Fibroblast of lung (primary cell): ENCODE results near the gene ATXN1. TPM values are rescaled to one million over a fixed set of nuclear protein-coding genes. Genes with fewer than 3 reads are reported as not detected.
A peak's percentile ranks its signal among the peaks of the same experiment; 100 is the strongest.

Source experiments
- DNase-seq, 2 donors: peaks; one replicate each; pipeline versions ENCODE4 v3.0.0 to v3.0.0-alpha.2; 2010; ENCODE audit warnings: low read depth in 2 of 2
- H2AFZ ChIP-seq: 2 replicates; pipeline ENCODE4 v1.5.1; 2012; ENCODE audit warnings: low read length, control low read depth, inconsistent platforms
- H3K27ac ChIP-seq: 2 replicates; pipeline ENCODE4 v1.5.1; 2011; ENCODE audit warnings: low read length, control low read depth; ENCODE audit not compliant: insufficient read depth
- H3K27me3 ChIP-seq: 2 replicates; pipeline ENCODE4 v1.5.1; 2011; ENCODE audit warnings: mild to moderate bottlenecking, low read length; ENCODE audit not compliant: control insufficient read depth, insufficient read depth
- H3K36me3 ChIP-seq: 2 replicates; pipeline ENCODE4 v1.5.1; 2011; ENCODE audit warnings: low read length; ENCODE audit not compliant: control insufficient read depth, insufficient read depth
- H3K4me1 ChIP-seq: 2 replicates; pipeline ENCODE4 v1.5.1; 2011; ENCODE audit warnings: low read length; ENCODE audit not compliant: control insufficient read depth, insufficient read depth; ENCODE audit errors: extremely low read depth
- H3K4me2 ChIP-seq: 2 replicates; pipeline ENCODE4 v1.5.1; 2011; ENCODE audit warnings: low read length, control low read depth; ENCODE audit not compliant: insufficient read depth; ENCODE audit errors: extremely low read depth
- H3K4me3 ChIP-seq, 4 experiments: fragments of 200-600 bp in 1 of 4; sonication (generic) in 1 of 4; replicated peaks in 1 of 4; 2 replicates each; pipeline ENCODE4 v1.5.1; 2011 to 2016; ENCODE audit warnings: low read length in 4 of 4, low read depth in 3 of 4, mild to moderate bottlenecking in 3 of 4, control low read depth in 2 of 4, inconsistent platforms in 1 of 4, mixed read lengths in 1 of 4; ENCODE audit not compliant: insufficient read depth in 1 of 4; ENCODE audit errors: control extremely low read depth in 1 of 4
- H3K79me2 ChIP-seq: 2 replicates; pipeline ENCODE4 v1.5.1; 2012; ENCODE audit warnings: mild to moderate bottlenecking, low read length, inconsistent platforms; ENCODE audit not compliant: control insufficient read depth, insufficient read depth
- H3K9ac ChIP-seq: 2 replicates; pipeline ENCODE4 v1.5.1; 2011; ENCODE audit warnings: mild to moderate bottlenecking, low read length, control low read depth; ENCODE audit not compliant: insufficient read depth
- H3K9me3 ChIP-seq: 2 replicates; pipeline ENCODE4 v1.5.1; 2012; ENCODE audit warnings: low read depth, low read length; ENCODE audit not compliant: control insufficient read depth, insufficient read depth
- H4K20me1 ChIP-seq: 2 replicates; pipeline ENCODE4 v1.5.1; 2011; ENCODE audit warnings: low read length; ENCODE audit not compliant: control insufficient read depth, insufficient read depth; ENCODE audit errors: extremely low read depth
- CTCF ChIP-seq, 2 donors: IDR thresholded peaks in 1 of 2; conservative IDR thresholded peaks in 1 of 2; 1 replicate in 1 of 2; 2 replicates in 1 of 2; pipeline ENCODE4 v1.5.1; 2011 to 2012; ENCODE audit warnings: low read length in 2 of 2, control low read depth in 1 of 2, inconsistent platforms in 1 of 2, low read depth in 1 of 2, mild to moderate bottlenecking in 1 of 2
- EZH2 ChIP-seq: IDR thresholded peaks from 2 replicates; pipeline ENCODE4 v1.5.1; 2012; ENCODE audit warnings: low read length, control low read depth, mild to moderate bottlenecking; ENCODE audit errors: missing control alignments
- polyA plus RNA-seq, 2 donors: library from polyadenylated mRNA; depleted of rRNA in 1 of 2; stranded (reverse) in 1 of 2; unstranded in 1 of 2; fragments of >200 nt; gene quantifications; 2 replicates each; pipeline ENCODE4 v1.2.1, GENCODE V29; 2011 to 2012; ENCODE audit warnings: missing spikeins in 1 of 2
- total RNA-seq: library from RNA; depleted of rRNA; stranded (reverse); fragments of >200 nt; gene quantifications from 2 replicates; pipeline ENCODE4 v1.2.1, GENCODE V29; 2014

Gene ATXN1
- total and polyA plus RNA-seq, 2 donors (not counting 1 experiment from before 2014, with no cell fraction given) = 15.8 to 40.5 TPM

GRCh38 chr6:16626650-16627049 lies 134.6 kb downstream of the ATXN1 start:
- Histone ChIP-seq H2AFZ (no peak overlapping the region), H3K9me3 (no peaks in the 10 kb centered on the region), H3K4me3 (no peak overlapping the region), H3K27ac (no peak overlapping the region), H3K4me1 (no peaks in the 10 kb centered on the region), H3K4me2 (no peak overlapping the region), H3K9ac (no peak overlapping the region), H4K20me1 (no peaks in the 10 kb centered on the region), H3K27me3 (no peaks in the 10 kb centered on the region), H3K79me2 (no peaks in the 10 kb centered on the region), H3K36me3 (no peaks in the 10 kb centered on the region)
- no peak for DNase-seq
- no peak for TF ChIP-seq EZH2
- no peak for TF ChIP-seq CTCF (conservative IDR thresholded peaks at IDR 0.05 in 1 of 2, IDR thresholded peaks at IDR 0.05 in 1 of 2; ENCODE audit: low read depth in 1 of 2, low read length in 2 of 2)

DNA sequence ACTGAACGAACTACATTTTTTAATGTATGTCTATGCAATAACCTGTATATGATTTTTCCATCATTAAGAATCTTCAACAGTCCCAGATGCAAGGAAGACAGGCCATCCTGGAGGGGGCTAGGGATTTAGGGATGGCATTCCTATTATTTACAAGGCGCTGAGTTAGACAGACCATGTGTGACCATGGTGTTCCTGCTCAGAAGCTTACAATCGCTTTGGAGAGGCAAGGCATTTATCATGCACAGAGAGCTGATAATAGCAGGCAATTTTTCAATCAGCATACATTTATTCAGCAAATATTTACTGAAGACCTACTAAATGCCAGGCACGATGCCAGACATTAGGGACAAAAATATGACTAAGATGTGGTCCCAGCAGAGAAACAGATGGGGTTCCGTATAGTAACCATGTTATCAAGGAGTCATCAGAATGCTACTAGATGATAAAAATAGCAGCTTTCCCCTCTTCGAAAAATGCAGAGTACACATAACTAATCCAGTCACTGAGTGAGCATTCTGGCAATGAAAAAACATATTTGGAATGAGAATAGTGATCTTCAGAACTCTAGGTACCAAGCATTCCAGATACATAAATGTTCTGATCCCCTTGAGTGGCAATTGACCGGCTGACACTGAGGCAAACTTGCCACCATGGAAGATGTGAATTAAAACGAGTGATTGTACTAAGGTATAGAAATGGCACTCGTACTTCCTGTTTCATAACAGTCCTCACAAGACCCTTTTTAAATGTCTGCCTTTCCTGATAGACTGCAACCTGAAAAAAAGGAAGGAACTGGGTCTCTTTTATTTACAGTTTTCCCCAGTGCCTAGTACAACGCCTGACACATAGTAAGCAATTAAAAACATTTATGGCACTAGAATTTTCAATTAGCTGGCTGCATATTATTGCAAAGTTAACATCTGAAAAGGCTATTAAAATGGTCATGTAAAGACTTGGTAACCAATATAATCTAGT lies 135.7 kb downstream of the ATXN1 start:
- H3K79me2 ChIP-seq = no peaks in the 10 kb centered on the region
- H3K9ac ChIP-seq = no peak overlapping the region
- no peak overlapping the region for H2AFZ ChIP-seq
- no peak overlapping the region for H3K27ac ChIP-seq
- no peaks in the 10 kb centered on the region for H3K36me3 ChIP-seq
- no peaks in the 10 kb centered on the region for H4K20me1 ChIP-seq
- H3K9me3 ChIP-seq = no peaks in the 10 kb centered on the region
- H3K27me3 ChIP-seq = no peaks in the 10 kb centered on the region
- DNase-seq = peak in 1 of 2 donors; percentile 58
- no peaks in the 10 kb centered on the region for H3K4me1 ChIP-seq
- H3K4me2 ChIP-seq = no peak overlapping the region
- no peak overlapping the region for H3K4me3 ChIP-seq
- TF ChIP-seq EZH2 (no peak), CTCF (conservative IDR thresholded peaks at IDR 0.05 in 1 of 2, IDR thresholded peaks at IDR 0.05 in 1 of 2; ENCODE audit: low read depth in 1 of 2, low read length in 2 of 2) (no peak)

- H3K4me3 ChIP-seq = no peak overlapping the region
- TF ChIP-seq EZH2 (no peak), CTCF (conservative IDR thresholded peaks at IDR 0.05 in 1 of 2, IDR thresholded peaks at IDR 0.05 in 1 of 2; ENCODE audit: low read depth in 1 of 2, low read length in 2 of 2) (no peak)
- no peaks in the 10 kb centered on the region for H3K36me3 ChIP-seq
- H3K27ac ChIP-seq = no peak overlapping the region
- H3K4me1 ChIP-seq = no peaks in the 10 kb centered on the region
- H2AFZ ChIP-seq = no peak overlapping the region
- no peaks in the 10 kb centered on the region for H3K79me2 ChIP-seq
- H3K4me2 ChIP-seq = no peak overlapping the region
- H3K27me3 ChIP-seq = no peaks in the 10 kb centered on the region
- no peak for DNase-seq
- no peaks in the 10 kb centered on the region for H4K20me1 ChIP-seq
- no peak overlapping the region for H3K9ac ChIP-seq
- no peaks in the 10 kb centered on the region for H3K9me3 ChIP-seq
These were observed 136.5 kb downstream of the ATXN1 start for GRCh38 chr6:16624636-16625290.
